Activated CD4-positive, alpha-beta T cell treated with anti-CD3 and anti-CD28 coated beads for 4 hours (primary cell): ENCODE results near the gene CPZ.

Experiments used
- DNase-seq, 2 donors: peaks; one replicate each; pipeline ENCODE4 v3.0.0-alpha.2; 2020

CPZ gene

DNA sequence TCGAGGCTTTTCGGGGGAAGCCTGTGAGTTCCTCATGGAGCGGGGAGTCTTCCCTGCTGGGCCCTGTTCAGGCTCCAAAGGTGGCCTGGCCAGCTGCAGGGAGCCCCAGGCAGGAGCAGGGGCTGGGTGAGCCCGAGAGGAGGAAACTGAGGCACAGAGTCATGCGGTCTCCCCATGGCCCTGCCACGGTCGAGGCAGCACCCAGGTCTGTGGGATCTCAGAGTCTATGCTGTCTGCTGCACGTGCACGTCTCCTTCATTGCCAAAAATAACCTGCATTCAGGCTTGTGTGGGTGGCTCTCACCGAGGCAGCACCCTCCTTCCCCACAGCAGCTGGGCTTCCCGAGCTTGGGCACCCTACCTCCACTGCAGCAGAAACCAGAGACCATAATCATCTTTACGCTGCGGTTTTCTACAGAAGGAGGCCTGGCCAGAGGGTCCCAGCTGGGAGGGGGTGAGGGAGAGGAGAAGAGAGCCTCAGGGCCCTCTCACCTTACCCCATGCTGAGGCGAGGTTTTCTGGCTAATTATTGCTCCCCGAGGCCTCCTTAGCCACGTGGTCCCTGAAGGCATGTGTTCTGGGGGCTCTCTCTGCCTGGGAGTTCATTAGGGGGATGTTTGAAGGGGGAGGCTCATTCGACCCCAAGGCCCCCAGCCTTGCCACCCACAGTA, 64.3 kb downstream of the CPZ start:
- no peak for DNase-seq

GRCh38 chr4:8657381-8658088, 65.0 kb downstream of the CPZ start:
- DNase-seq: no peak

- no peak for DNase-seq
Measured at GRCh38 chr4:8662776-8663175, 70.2 kb downstream of the CPZ start.

GRCh38 chr4:8664031-8664805, 71.7 kb downstream of the CPZ start:
- DNase-seq: no peak

- DNase-seq: no peak
Measured at GRCh38 chr4:8664976-8665375, 72.4 kb downstream of the CPZ start.

- DNase-seq: no peak
Measured at GRCh38 chr4:8665406-8666360, 73.1 kb downstream of the CPZ start.

GRCh38 chr4:8666581-8666980, 74.0 kb downstream of the CPZ start:
- no peak for DNase-seq
